ENCODE measurements around the gene VWA8.

DNA sequence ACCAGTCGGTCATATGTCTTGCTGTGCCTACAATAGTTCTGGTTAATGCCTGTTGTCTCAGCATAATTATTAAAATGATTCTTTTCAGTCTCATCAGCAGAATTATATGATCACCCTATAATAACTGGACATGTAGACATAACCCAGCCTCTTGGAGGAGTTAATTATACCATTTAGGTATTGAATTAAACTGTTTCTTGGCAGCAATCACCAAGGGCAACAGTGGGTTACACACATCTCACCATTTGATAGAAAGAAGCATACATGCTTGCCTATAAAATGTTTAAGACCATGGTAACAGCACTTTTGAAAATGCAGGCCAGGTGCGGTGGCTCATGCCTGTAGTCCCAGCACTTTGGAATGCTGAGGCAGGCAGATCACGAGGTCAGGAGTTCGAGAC is 318.9 kb downstream of the VWA8 start:
- TF ChIP-seq, protein P1, sequence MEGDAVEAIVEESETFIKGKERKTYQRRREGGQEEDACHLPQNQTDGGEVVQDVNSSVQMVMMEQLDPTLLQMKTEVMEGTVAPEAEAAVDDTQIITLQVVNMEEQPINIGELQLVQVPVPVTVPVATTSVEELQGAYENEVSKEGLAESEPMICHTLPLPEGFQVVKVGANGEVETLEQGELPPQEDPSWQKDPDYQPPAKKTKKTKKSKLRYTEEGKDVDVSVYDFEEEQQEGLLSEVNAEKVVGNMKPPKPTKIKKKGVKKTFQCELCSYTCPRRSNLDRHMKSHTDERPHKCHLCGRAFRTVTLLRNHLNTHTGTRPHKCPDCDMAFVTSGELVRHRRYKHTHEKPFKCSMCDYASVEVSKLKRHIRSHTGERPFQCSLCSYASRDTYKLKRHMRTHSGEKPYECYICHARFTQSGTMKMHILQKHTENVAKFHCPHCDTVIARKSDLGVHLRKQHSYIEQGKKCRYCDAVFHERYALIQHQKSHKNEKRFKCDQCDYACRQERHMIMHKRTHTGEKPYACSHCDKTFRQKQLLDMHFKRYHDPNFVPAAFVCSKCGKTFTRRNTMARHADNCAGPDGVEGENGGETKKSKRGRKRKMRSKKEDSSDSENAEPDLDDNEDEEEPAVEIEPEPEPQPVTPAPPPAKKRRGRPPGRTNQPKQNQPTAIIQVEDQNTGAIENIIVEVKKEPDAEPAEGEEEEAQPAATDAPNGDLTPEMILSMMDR (IDR thresholded peaks at IDR 0.05; ENCODE audit: low read depth, low read length) = no peak
- TF ChIP-seq POLR2A (IDR thresholded peaks at IDR 0.05; ENCODE audit: extremely low read depth, insufficient read length) = no peak
- TF ChIP-seq, protein P2, sequence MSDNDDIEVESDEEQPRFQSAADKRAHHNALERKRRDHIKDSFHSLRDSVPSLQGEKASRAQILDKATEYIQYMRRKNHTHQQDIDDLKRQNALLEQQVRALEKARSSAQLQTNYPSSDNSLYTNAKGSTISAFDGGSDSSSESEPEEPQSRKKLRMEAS (IDR thresholded peaks at IDR 0.05; ENCODE audit: low read depth, low read length) = no peak

All from NB4 (cell line).